ENCODE results near the gene APMAP. TPM values are rescaled to one million over a fixed set of nuclear protein-coding genes. Genes with fewer than 3 reads are reported as not detected.

The APMAP gene
- total RNA-seq, 1 donor = 70.2 TPM

DNA sequence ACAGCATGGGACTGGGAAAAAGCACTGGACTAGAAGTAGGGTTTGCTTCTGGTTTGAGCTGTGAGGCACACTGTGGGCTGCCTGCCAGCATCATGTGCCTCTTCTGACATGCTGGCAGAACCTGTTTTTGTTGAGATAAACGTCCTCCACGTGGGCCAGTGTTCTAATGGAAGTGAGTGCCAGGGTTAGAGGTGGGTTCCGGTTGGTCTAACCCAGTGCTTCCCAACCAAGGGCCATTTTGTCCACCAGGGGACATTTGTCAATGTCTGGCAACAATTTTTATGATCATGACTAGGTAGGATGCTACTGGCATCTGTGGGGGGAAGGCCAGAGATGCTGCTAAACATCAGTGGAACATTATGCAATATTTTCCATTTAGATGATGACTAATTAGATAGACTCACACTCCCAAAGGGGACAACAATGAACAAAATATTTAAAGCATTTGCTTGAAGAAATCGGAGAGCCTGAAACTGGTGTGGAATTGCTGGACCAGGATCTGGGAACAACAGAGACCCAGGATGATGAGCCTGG lies 7.8 kb upstream of the APMAP start:
- Histone ChIP-seq H3K36me3 (ENCODE audit: insufficient read depth, low read length) (no peaks in the 10 kb centered on the region), H2AFZ (ENCODE audit: low read length) (no peak overlapping the region), H3K27ac (ENCODE audit: low read depth, low read length) (peak overlapping the region; percentile 42), H3K4me2 (ENCODE audit: insufficient read depth, low read length) (no peak overlapping the region), H4K20me1 (ENCODE audit: insufficient read depth, low read length) (no peaks in the 10 kb centered on the region), H3K4me3 (ENCODE audit: insufficient read depth, low read length) (no peak overlapping the region), H3K9me3 (ENCODE audit: low read depth, low read length) (no peaks in the 10 kb centered on the region), H3K4me1 (ENCODE audit: insufficient read depth, low read length) (peaks cover 10% of the 10 kb centered on the region), H3K79me2 (ENCODE audit: insufficient read depth, low read length) (no peaks in the 10 kb centered on the region), H3K27me3 (ENCODE audit: insufficient read depth, low read length) (peaks cover 24% of the 10 kb centered on the region)
- DNase-seq (ENCODE audit: insufficient read length, low spot score, missing footprints) = no peak
- TF ChIP-seq CTCF (IDR thresholded peaks at IDR 0.05; ENCODE audit: extremely low read depth, low read depth, low read length) = peak; percentile 29

- H3K27ac ChIP-seq (ENCODE audit: low read depth, low read length) = no peak overlapping the region
- H3K79me2 ChIP-seq (ENCODE audit: insufficient read depth, low read length) = no peaks in the 10 kb centered on the region
- no peak overlapping the region for H3K4me2 ChIP-seq (ENCODE audit: insufficient read depth, low read length)
- no peak overlapping the region for H3K4me3 ChIP-seq (ENCODE audit: insufficient read depth, low read length)
- peaks cover 14% of the 10 kb centered on the region for H3K4me1 ChIP-seq (ENCODE audit: insufficient read depth, low read length)
- peaks cover 24% of the 10 kb centered on the region for H3K27me3 ChIP-seq (ENCODE audit: insufficient read depth, low read length)
- H4K20me1 ChIP-seq (ENCODE audit: insufficient read depth, low read length) = no peaks in the 10 kb centered on the region
- no peak overlapping the region for H2AFZ ChIP-seq (ENCODE audit: low read length)
- no peak for TF ChIP-seq CTCF (IDR thresholded peaks at IDR 0.05; ENCODE audit: extremely low read depth, low read depth, low read length)
- no peak for DNase-seq (ENCODE audit: insufficient read length, low spot score, missing footprints)
- H3K36me3 ChIP-seq (ENCODE audit: insufficient read depth, low read length) = no peaks in the 10 kb centered on the region
- no peaks in the 10 kb centered on the region for H3K9me3 ChIP-seq (ENCODE audit: low read depth, low read length)
Measured at GRCh38 chr20:24999568-24999967, 7.0 kb upstream of the APMAP start.

- no peaks in the 10 kb centered on the region for H3K9me3 ChIP-seq (ENCODE audit: low read depth, low read length)
- no peak overlapping the region for H3K4me2 ChIP-seq (ENCODE audit: insufficient read depth, low read length)
- H3K27ac ChIP-seq (ENCODE audit: low read depth, low read length) = no peak overlapping the region
- no peak for DNase-seq (ENCODE audit: insufficient read length, low spot score, missing footprints)
- no peak overlapping the region for H2AFZ ChIP-seq (ENCODE audit: low read length)
- peaks cover 17% of the 10 kb centered on the region for H3K4me1 ChIP-seq (ENCODE audit: insufficient read depth, low read length)
- no peak overlapping the region for H3K4me3 ChIP-seq (ENCODE audit: insufficient read depth, low read length)
- H3K36me3 ChIP-seq (ENCODE audit: insufficient read depth, low read length) = no peaks in the 10 kb centered on the region
- no peaks in the 10 kb centered on the region for H4K20me1 ChIP-seq (ENCODE audit: insufficient read depth, low read length)
- no peaks in the 10 kb centered on the region for H3K79me2 ChIP-seq (ENCODE audit: insufficient read depth, low read length)
- TF ChIP-seq CTCF (IDR thresholded peaks at IDR 0.05; ENCODE audit: extremely low read depth, low read depth, low read length) = no peak
- H3K27me3 ChIP-seq (ENCODE audit: insufficient read depth, low read length) = peaks cover 24% of the 10 kb centered on the region
Measured at GRCh38 chr20:24998631-24999445, 6.3 kb upstream of the APMAP start.

DNA sequence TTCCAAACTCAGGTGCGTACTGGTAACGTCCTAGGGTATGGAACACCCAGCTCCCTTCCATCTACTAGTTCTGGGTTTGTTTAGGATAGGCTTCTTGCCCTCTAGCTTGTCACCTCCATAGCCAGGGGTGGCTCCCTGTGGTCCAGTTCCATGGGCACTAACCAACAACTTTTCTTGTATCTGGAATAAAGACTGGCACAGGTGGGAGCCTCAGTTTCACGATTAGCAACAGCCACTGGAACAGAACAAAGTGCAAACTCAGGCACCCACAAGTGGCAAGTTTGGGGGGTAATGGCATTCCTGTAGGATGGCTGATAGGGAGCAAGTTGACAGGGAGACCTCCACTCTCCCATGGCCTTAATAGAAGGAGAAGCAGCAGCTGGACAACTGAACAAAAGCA lies 5.6 kb upstream of the APMAP start:
- H3K4me2 ChIP-seq (ENCODE audit: insufficient read depth, low read length) = no peak overlapping the region
- no peaks in the 10 kb centered on the region for H3K79me2 ChIP-seq (ENCODE audit: insufficient read depth, low read length)
- no peak for DNase-seq (ENCODE audit: insufficient read length, low spot score, missing footprints)
- no peak for TF ChIP-seq CTCF (IDR thresholded peaks at IDR 0.05; ENCODE audit: extremely low read depth, low read depth, low read length)
- H3K4me1 ChIP-seq (ENCODE audit: insufficient read depth, low read length) = peaks cover 24% of the 10 kb centered on the region
- H3K9me3 ChIP-seq (ENCODE audit: low read depth, low read length) = no peaks in the 10 kb centered on the region
- H4K20me1 ChIP-seq (ENCODE audit: insufficient read depth, low read length) = no peaks in the 10 kb centered on the region
- H3K27me3 ChIP-seq (ENCODE audit: insufficient read depth, low read length) = peaks cover 24% of the 10 kb centered on the region
- H2AFZ ChIP-seq (ENCODE audit: low read length) = no peak overlapping the region
- no peaks in the 10 kb centered on the region for H3K36me3 ChIP-seq (ENCODE audit: insufficient read depth, low read length)
- no peak overlapping the region for H3K27ac ChIP-seq (ENCODE audit: low read depth, low read length)
- no peak overlapping the region for H3K4me3 ChIP-seq (ENCODE audit: insufficient read depth, low read length)

Data from osteoblast (primary cell).